ENCODE results near the gene PTPN14.
A peak's percentile ranks its signal among the peaks of the same experiment; 100 is the strongest.

PTPN14 gene

GRCh38 chr1:214354440-214355148 lies 196.8 kb downstream of the PTPN14 start:
- H3K4me3 ChIP-seq (replicated peaks in 1 of 2; ENCODE audit: low read depth in 2 of 2, low read length in 2 of 2): no peak overlapping the region
- no peak for TF ChIP-seq CTCF (IDR thresholded peaks at IDR 0.05; ENCODE audit: low read depth, low read length)
- no peak for DNase-seq (ENCODE audit: low read depth in 2 of 2)

DNA sequence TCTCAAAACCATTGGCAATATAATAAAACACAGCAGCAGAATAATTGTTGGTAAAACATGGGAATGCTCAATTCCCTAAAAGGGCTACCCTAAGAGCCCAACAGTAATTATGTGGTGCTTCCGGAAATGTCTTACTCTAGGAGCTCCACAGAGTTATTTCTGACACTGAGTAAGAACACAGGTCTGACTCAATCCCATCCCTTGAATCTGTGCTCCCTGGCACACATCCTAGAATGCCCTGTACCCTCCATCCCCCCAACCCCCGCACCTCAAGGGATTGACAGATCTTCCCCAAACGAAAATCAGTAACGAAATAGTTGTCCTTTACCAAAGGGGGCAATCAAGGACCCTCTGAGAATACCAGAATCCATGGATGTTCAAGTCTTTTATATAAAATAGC lies 198.6 kb downstream of the PTPN14 start:
- TF ChIP-seq CTCF (IDR thresholded peaks at IDR 0.05; ENCODE audit: low read depth, low read length): no peak
- H3K4me3 ChIP-seq (replicated peaks in 1 of 2; ENCODE audit: low read depth in 2 of 2, low read length in 2 of 2): no peak overlapping the region
- DNase-seq (ENCODE audit: low read depth in 2 of 2): peak in 1 of 2 donors; percentile 36

DNA sequence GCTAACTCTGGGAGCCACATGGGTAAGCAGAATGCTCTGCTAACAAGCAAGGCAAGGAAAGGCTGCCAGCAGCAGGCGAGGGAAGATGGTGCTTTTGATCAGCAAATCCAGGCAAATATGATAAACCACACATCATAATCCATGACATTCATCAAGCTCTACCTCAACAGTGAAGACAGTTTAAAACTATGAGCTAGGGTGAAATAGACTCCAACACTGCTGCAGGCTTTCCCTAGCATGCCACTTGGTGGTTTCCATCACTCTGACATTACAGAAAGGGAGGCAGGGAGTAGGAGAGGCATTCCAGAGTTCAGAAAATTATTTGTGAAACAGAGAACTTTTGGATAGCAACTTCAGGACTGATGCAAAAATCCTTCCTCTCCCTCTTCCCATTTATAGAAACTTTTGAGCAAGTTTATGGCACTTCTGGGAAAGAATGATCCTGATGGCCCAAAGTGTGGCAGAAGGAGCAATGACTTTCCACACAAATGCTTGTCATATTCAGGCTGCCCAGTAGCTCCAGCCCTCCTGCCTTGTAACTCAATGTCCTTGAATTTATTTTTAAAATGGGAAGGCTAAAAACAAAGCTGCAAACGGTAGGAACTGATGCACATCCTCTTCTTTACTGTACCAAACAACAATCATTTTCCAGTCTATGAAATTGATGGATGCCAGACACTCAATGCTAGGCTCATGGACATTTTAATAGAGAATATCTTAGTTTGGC lies 199.7 kb downstream of the PTPN14 start:
- DNase-seq (ENCODE audit: low read depth in 2 of 2): no peak
- no peak overlapping the region for H3K4me3 ChIP-seq (replicated peaks in 1 of 2; ENCODE audit: low read depth in 2 of 2, low read length in 2 of 2)
- TF ChIP-seq CTCF (IDR thresholded peaks at IDR 0.05; ENCODE audit: low read depth, low read length): no peak

- no peak for DNase-seq (ENCODE audit: low read depth in 2 of 2)
- TF ChIP-seq CTCF (IDR thresholded peaks at IDR 0.05; ENCODE audit: low read depth, low read length): no peak
These were observed 201.6 kb downstream of the PTPN14 start for GRCh38 chr1:214349781-214350180.

DNA sequence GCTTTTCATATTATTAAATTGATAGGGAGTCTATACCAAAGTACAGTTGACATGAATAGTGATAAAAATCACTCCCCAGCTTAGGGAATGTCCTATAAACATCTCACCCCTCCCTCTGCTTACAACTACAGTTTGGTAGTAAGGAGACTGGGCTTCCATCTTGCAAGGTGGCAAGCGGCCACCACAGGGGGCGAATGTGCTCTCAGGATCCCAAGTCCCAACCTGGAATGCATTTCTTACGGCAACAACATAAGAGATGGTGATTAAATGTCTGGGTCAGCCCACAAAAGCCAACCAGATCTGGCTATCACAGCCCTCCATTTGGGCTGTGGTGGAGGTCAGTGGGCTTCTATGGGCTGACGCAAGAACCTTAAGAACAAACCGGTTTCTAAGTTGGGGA lies 202.4 kb downstream of the PTPN14 start:
- no peak for DNase-seq (ENCODE audit: low read depth in 2 of 2)
- no peak overlapping the region for H3K4me3 ChIP-seq (replicated peaks in 1 of 2; ENCODE audit: low read depth in 2 of 2, low read length in 2 of 2)
- TF ChIP-seq CTCF (IDR thresholded peaks at IDR 0.05; ENCODE audit: low read depth, low read length): no peak

More at GRCh38 chr1:214349781-214350180, 201.6 kb downstream of the PTPN14 start:
- H3K4me3 ChIP-seq (replicated peaks in 1 of 2; ENCODE audit: low read depth in 2 of 2, low read length in 2 of 2): no peak overlapping the region

GRCh38 chr1:214344897-214345296 lies 206.5 kb downstream of the PTPN14 start:
- TF ChIP-seq CTCF (IDR thresholded peaks at IDR 0.05; ENCODE audit: low read depth, low read length): no peak
- no peak for DNase-seq (ENCODE audit: low read depth in 2 of 2)
- H3K4me3 ChIP-seq (replicated peaks in 1 of 2; ENCODE audit: low read depth in 2 of 2, low read length in 2 of 2): no peak overlapping the region

All from cardiac fibroblast (primary cell).